ENCODE data around the gene HMGXB4. TPM values are rescaled to one million over a fixed set of nuclear protein-coding genes. Genes with fewer than 3 reads are reported as not detected.

HMGXB4 gene, protein sequence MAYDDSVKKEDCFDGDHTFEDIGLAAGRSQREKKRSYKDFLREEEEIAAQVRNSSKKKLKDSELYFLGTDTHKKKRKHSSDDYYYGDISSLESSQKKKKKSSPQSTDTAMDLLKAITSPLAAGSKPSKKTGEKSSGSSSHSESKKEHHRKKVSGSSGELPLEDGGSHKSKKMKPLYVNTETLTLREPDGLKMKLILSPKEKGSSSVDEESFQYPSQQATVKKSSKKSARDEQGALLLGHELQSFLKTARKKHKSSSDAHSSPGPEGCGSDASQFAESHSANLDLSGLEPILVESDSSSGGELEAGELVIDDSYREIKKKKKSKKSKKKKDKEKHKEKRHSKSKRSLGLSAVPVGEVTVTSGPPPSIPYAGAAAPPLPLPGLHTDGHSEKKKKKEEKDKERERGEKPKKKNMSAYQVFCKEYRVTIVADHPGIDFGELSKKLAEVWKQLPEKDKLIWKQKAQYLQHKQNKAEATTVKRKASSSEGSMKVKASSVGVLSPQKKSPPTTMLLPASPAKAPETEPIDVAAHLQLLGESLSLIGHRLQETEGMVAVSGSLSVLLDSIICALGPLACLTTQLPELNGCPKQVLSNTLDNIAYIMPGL
- total RNA-seq: 17.3 TPM
- polyA plus RNA-seq (ENCODE audit: insufficient read depth, low read depth, low replicate concordance): 3.7 TPM
- long read RNA-seq, donor 1, partial matches to known transcripts: 7 of 12 reads
- long read RNA-seq, donor 1, other reads (novel, unspliced or antisense): 0 of 12 reads
- long read RNA-seq, donor 2, partial matches to known transcripts: 0 of 5 reads
- long read RNA-seq, donor 2, other reads (novel, unspliced or antisense): 0 of 5 reads
- long read RNA-seq, donor 3, full-length matches to known transcripts: 8 of 8 reads
- long read RNA-seq, donor 3, partial matches to known transcripts: 0 of 8 reads
- long read RNA-seq, donor 3, other reads (novel, unspliced or antisense): 0 of 8 reads
- long read RNA-seq, donor 4, partial matches to known transcripts: 0 of 2 reads
- long read RNA-seq, donor 4, other reads (novel, unspliced or antisense): 0 of 2 reads
- long read RNA-seq, donor 5: 0 reads
- long read RNA-seq, donor 6, full-length matches to known transcripts: 13 of 21 reads
- long read RNA-seq, donor 6, partial matches to known transcripts: 8 of 21 reads
- long read RNA-seq, donor 6, other reads (novel, unspliced or antisense): 0 of 21 reads
- long read RNA-seq, donor 7, full-length matches to known transcripts: 4 of 14 reads
- long read RNA-seq, donor 7, partial matches to known transcripts: 9 of 14 reads
- long read RNA-seq, donor 7, other reads (novel, unspliced or antisense): 1 of 14 reads
- long read RNA-seq, donor 8, partial matches to known transcripts: 5 of 11 reads
- long read RNA-seq, donor 8, other reads (novel, unspliced or antisense): 0 of 11 reads
- long read RNA-seq, donor 9, transcript HMGXB4-203 (4 exons, 1,257 nt): major isoform, 6 of 7 reads
- long read RNA-seq, donor 9, partial matches to known transcripts: 0 of 7 reads
- long read RNA-seq, donor 9, other reads (novel, unspliced or antisense): 0 of 7 reads
- long read RNA-seq, donor 10, partial matches to known transcripts: 5 of 12 reads
- long read RNA-seq, donor 10, other reads (novel, unspliced or antisense): 0 of 12 reads

DNA sequence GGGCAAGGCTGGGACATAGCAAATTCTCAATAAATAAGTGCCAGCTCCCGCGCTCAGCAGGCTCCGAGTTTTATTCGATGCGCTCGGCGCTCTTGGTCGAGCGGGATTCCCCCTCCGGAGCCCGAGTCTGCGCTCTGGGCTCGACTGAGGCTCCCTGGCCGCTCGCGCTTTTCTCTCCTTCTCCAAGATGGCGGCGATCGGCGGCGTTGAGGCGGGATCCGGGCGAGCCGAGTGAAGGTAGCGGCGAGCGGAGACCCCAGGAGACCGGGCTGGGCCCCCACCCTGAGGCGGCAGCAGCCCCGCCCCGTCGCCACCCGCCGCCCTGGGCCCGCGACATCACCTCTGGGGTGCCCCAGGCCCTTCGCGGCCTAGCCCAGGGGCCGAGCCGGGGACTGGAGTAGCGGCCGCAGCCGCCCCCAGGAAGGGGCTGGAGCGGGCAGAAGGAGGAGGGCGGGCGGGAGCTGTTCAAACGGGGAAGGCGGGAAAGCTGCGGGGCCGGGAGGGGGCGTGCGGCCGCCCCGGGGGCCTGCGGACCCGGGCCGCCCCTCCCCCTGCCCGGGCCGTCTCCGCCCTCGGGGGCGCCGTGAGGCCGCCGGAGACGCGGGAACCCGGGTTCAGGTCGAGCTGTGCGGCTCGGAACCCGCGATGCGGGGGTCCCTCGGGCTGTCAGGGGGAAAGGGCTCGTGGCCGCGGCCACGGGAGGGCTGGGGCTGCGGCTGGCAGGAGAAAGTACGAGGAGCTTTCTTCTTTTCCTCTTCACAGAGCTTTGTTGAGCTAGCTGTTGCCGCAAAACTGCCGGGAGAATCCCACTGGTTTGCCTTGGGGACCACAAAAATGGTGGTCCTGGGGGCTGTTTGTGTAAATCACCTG, at the start of gene HMGXB4:
Gene HMGXB4, plus strand, starts transcription at position 173 of the 870 bp plus-strand sequence. CDS start 4,898 bp downstream, outside the sequence.
- Histone ChIP-seq H3K9me3 (ENCODE audit: control insufficient read depth in 2 of 3, insufficient read depth in 1 of 3, low read length in 3 of 3) (no peaks in the 10 kb centered on the region), H3K4me1 (ENCODE audit: control insufficient read depth in 2 of 3, insufficient read depth in 2 of 3, low read depth in 1 of 3, low read length in 3 of 3) (peaks cover 0 to 6% (median 0%) of the 10 kb centered on the region in 3 donors), H3K4me3 (ENCODE audit: low read length in 3 of 3) (peak within 1 kb of the TSS; percentile 74 to 86 (median 82)), H3K36me3 (ENCODE audit: control insufficient read depth in 2 of 3, insufficient read depth in 3 of 3, low read length in 3 of 3) (peaks cover 0 to under 1% (median under 1%) of the 10 kb centered on the region in 3 donors), H3K27me3 (ENCODE audit: control insufficient read depth, insufficient read depth, low read length) (no peaks in the 10 kb centered on the region), H3K27ac (ENCODE audit: low read depth in 2 of 2, low read length in 2 of 2) (peak within 1 kb of the TSS; percentile 73 to 87), H3K9ac (ENCODE audit: low read length in 3 of 3) (peak within 1 kb of the TSS; percentile 70 to 92 (median 86))
- no peak for FAIRE-seq
- intact Hi-C loops (cut with DNase I): no loop called here
- no peak for TF ChIP-seq CTCF (IDR thresholded peaks at IDR 0.05; ENCODE audit: borderline replicate concordance, extremely low read depth, insufficient read depth)
- DNase-seq: peak; percentile 89 to 97 (median 95)

DNA sequence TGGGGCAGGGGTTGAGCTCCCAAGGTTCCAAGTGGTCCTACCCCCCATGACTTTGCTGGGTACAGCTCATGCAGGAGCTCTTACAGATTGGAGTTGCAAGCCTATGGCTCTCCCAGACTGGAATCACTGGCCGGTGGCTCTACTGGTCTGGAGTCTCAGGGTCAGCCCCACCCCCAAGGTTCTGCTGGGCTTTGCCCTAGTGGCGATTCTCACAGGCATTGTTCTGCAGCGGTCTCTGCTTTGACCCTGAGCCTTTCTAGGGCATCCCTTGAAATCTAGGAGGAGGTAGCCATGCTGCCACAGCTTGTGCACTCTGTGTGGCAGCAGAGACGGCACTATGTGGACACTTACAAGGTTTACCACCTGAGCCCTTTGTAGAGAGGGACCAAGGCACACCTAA, 49.3 kb upstream of the HMGXB4 start:
- no peak overlapping the region for H3K4me3 ChIP-seq (ENCODE audit: low read length in 3 of 3)
- intact Hi-C loops (cut with DNase I): no loop called here
- DNase-seq (no peak), FAIRE-seq (no peak)
- TF ChIP-seq CTCF (IDR thresholded peaks at IDR 0.05; ENCODE audit: borderline replicate concordance, extremely low read depth, insufficient read depth): no peak
- no peaks in the 10 kb centered on the region for H3K4me1 ChIP-seq (ENCODE audit: control insufficient read depth in 2 of 3, insufficient read depth in 2 of 3, low read depth in 1 of 3, low read length in 3 of 3)
- no peaks in the 10 kb centered on the region for H3K36me3 ChIP-seq (ENCODE audit: control insufficient read depth in 2 of 3, insufficient read depth in 3 of 3, low read length in 3 of 3)
- H3K27ac ChIP-seq (ENCODE audit: low read depth in 2 of 2, low read length in 2 of 2): no peak overlapping the region
- no peaks in the 10 kb centered on the region for H3K27me3 ChIP-seq (ENCODE audit: control insufficient read depth, insufficient read depth, low read length)
- no peaks in the 10 kb centered on the region for H3K9me3 ChIP-seq (ENCODE audit: control insufficient read depth in 2 of 3, insufficient read depth in 1 of 3, low read length in 3 of 3)
- H3K9ac ChIP-seq (ENCODE audit: low read length in 3 of 3): no peak overlapping the region

Measured in kidney (tissue), 22 donors.